Fibroblast of lung (primary cell): ENCODE results near the gene JPH3. TPM values are rescaled to one million over a fixed set of nuclear protein-coding genes. Genes with fewer than 3 reads are reported as not detected.

Experiments used
- DNase-seq, 2 donors: peaks; one replicate each; pipeline versions ENCODE4 v3.0.0 to v3.0.0-alpha.2; 2010; ENCODE audit warnings: low read depth in 2 of 2
- H2AFZ ChIP-seq: 2 replicates; pipeline ENCODE4 v1.5.1; 2012; ENCODE audit warnings: low read length, control low read depth, inconsistent platforms
- H3K27ac ChIP-seq: 2 replicates; pipeline ENCODE4 v1.5.1; 2011; ENCODE audit warnings: low read length, control low read depth; ENCODE audit not compliant: insufficient read depth
- H3K27me3 ChIP-seq: 2 replicates; pipeline ENCODE4 v1.5.1; 2011; ENCODE audit warnings: mild to moderate bottlenecking, low read length; ENCODE audit not compliant: control insufficient read depth, insufficient read depth
- H3K36me3 ChIP-seq: 2 replicates; pipeline ENCODE4 v1.5.1; 2011; ENCODE audit warnings: low read length; ENCODE audit not compliant: control insufficient read depth, insufficient read depth
- H3K4me1 ChIP-seq: 2 replicates; pipeline ENCODE4 v1.5.1; 2011; ENCODE audit warnings: low read length; ENCODE audit not compliant: control insufficient read depth, insufficient read depth; ENCODE audit errors: extremely low read depth
- H3K4me2 ChIP-seq: 2 replicates; pipeline ENCODE4 v1.5.1; 2011; ENCODE audit warnings: low read length, control low read depth; ENCODE audit not compliant: insufficient read depth; ENCODE audit errors: extremely low read depth
- H3K4me3 ChIP-seq, 4 experiments: fragments of 200-600 bp in 1 of 4; sonication (generic) in 1 of 4; replicated peaks in 1 of 4; 2 replicates each; pipeline ENCODE4 v1.5.1; 2011 to 2016; ENCODE audit warnings: low read length in 4 of 4, low read depth in 3 of 4, mild to moderate bottlenecking in 3 of 4, control low read depth in 2 of 4, inconsistent platforms in 1 of 4, mixed read lengths in 1 of 4; ENCODE audit not compliant: insufficient read depth in 1 of 4; ENCODE audit errors: control extremely low read depth in 1 of 4
- H3K79me2 ChIP-seq: 2 replicates; pipeline ENCODE4 v1.5.1; 2012; ENCODE audit warnings: mild to moderate bottlenecking, low read length, inconsistent platforms; ENCODE audit not compliant: control insufficient read depth, insufficient read depth
- H3K9ac ChIP-seq: 2 replicates; pipeline ENCODE4 v1.5.1; 2011; ENCODE audit warnings: mild to moderate bottlenecking, low read length, control low read depth; ENCODE audit not compliant: insufficient read depth
- H3K9me3 ChIP-seq: 2 replicates; pipeline ENCODE4 v1.5.1; 2012; ENCODE audit warnings: low read depth, low read length; ENCODE audit not compliant: control insufficient read depth, insufficient read depth
- H4K20me1 ChIP-seq: 2 replicates; pipeline ENCODE4 v1.5.1; 2011; ENCODE audit warnings: low read length; ENCODE audit not compliant: control insufficient read depth, insufficient read depth; ENCODE audit errors: extremely low read depth
- EZH2 ChIP-seq: IDR thresholded peaks from 2 replicates; pipeline ENCODE4 v1.5.1; 2012; ENCODE audit warnings: low read length, control low read depth, mild to moderate bottlenecking; ENCODE audit errors: missing control alignments
- polyA plus RNA-seq, 2 donors: library from polyadenylated mRNA; depleted of rRNA in 1 of 2; stranded (reverse) in 1 of 2; unstranded in 1 of 2; fragments of >200 nt; gene quantifications; 2 replicates each; pipeline ENCODE4 v1.2.1, GENCODE V29; 2011 to 2012; ENCODE audit warnings: missing spikeins in 1 of 2
- total RNA-seq: library from RNA; depleted of rRNA; stranded (reverse); fragments of >200 nt; gene quantifications from 2 replicates; pipeline ENCODE4 v1.2.1, GENCODE V29; 2014
- TF ChIP-seq, protein P1 (sequence below), 2 donors: IDR thresholded peaks in 1 of 2; conservative IDR thresholded peaks in 1 of 2; 1 replicate in 1 of 2; 2 replicates in 1 of 2; pipeline ENCODE4 v1.5.1; 2011 to 2012; ENCODE audit warnings: low read length in 2 of 2, control low read depth in 1 of 2, inconsistent platforms in 1 of 2, low read depth in 1 of 2, mild to moderate bottlenecking in 1 of 2

The JPH3 gene
- total and polyA plus RNA-seq, 2 donors (not counting 1 experiment from before 2014, with no cell fraction given): 0.01 TPM; not detected in 1

DNA sequence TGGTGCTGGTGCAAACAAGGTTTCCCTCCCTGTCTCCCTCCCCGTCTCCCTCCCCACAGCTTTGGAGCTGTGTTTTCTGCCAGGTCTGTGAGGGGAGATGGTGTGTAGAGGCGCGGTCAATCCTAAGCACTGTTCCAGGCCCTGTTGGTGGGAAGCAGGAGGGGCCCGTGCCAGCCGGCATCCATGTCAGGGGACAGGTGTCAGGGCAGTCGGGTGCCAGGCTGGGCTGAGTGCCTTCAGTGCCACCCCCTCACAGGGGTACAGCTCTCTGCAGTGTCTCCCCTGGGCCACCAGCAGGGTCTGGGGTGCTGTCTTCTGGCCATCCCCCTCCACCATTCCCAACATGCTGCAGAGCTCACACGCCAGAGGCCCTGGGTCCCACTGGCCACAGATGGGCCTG lies 89.9 kb downstream of the JPH3 start:
- DNase-seq: no peak
- Histone ChIP-seq H3K4me2 (no peak overlapping the region), H3K79me2 (no peaks in the 10 kb centered on the region), H3K27me3 (no peaks in the 10 kb centered on the region), H4K20me1 (no peaks in the 10 kb centered on the region), H3K4me1 (no peaks in the 10 kb centered on the region), H3K27ac (no peak overlapping the region), H3K9ac (no peak overlapping the region), H3K9me3 (no peaks in the 10 kb centered on the region), H3K4me3 (no peak overlapping the region), H2AFZ (no peak overlapping the region), H3K36me3 (no peaks in the 10 kb centered on the region)
- TF ChIP-seq, protein P1, sequence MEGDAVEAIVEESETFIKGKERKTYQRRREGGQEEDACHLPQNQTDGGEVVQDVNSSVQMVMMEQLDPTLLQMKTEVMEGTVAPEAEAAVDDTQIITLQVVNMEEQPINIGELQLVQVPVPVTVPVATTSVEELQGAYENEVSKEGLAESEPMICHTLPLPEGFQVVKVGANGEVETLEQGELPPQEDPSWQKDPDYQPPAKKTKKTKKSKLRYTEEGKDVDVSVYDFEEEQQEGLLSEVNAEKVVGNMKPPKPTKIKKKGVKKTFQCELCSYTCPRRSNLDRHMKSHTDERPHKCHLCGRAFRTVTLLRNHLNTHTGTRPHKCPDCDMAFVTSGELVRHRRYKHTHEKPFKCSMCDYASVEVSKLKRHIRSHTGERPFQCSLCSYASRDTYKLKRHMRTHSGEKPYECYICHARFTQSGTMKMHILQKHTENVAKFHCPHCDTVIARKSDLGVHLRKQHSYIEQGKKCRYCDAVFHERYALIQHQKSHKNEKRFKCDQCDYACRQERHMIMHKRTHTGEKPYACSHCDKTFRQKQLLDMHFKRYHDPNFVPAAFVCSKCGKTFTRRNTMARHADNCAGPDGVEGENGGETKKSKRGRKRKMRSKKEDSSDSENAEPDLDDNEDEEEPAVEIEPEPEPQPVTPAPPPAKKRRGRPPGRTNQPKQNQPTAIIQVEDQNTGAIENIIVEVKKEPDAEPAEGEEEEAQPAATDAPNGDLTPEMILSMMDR (conservative IDR thresholded peaks at IDR 0.05 in 1 of 2, IDR thresholded peaks at IDR 0.05 in 1 of 2; ENCODE audit: low read depth in 1 of 2, low read length in 2 of 2): no peak
- TF ChIP-seq EZH2: no peak

DNA sequence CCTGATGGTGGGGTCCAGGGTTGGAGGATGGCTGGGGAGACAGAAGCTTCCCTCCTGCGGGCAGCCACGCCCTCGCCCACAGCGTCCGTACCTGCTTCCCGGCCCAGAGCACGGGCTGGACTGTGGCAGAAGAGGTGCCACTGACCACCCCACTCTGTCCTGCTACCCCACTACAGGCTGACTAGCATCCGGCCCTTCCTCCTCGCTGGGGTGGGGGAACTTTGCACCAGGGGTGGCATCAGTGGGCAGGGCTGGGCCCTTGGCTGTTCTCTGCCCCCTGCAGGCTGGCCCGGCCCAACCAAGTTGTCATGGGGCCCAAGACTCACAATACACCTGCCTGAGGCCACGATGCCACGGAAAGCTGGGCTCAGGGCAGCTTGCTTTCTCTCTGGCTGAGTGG lies 90.4 kb downstream of the JPH3 start:
- no peaks in the 10 kb centered on the region for H3K79me2 ChIP-seq
- no peaks in the 10 kb centered on the region for H3K36me3 ChIP-seq
- no peaks in the 10 kb centered on the region for H3K4me1 ChIP-seq
- no peak overlapping the region for H3K27ac ChIP-seq
- H3K9me3 ChIP-seq: no peaks in the 10 kb centered on the region
- TF ChIP-seq EZH2: no peak
- TF ChIP-seq, protein P1 (conservative IDR thresholded peaks at IDR 0.05 in 1 of 2, IDR thresholded peaks at IDR 0.05 in 1 of 2; ENCODE audit: low read depth in 1 of 2, low read length in 2 of 2): no peak
- H2AFZ ChIP-seq: no peak overlapping the region
- no peak overlapping the region for H3K4me2 ChIP-seq
- no peak overlapping the region for H3K4me3 ChIP-seq
- H3K27me3 ChIP-seq: no peaks in the 10 kb centered on the region
- no peak for DNase-seq
- H3K9ac ChIP-seq: no peak overlapping the region
- H4K20me1 ChIP-seq: no peaks in the 10 kb centered on the region

DNA sequence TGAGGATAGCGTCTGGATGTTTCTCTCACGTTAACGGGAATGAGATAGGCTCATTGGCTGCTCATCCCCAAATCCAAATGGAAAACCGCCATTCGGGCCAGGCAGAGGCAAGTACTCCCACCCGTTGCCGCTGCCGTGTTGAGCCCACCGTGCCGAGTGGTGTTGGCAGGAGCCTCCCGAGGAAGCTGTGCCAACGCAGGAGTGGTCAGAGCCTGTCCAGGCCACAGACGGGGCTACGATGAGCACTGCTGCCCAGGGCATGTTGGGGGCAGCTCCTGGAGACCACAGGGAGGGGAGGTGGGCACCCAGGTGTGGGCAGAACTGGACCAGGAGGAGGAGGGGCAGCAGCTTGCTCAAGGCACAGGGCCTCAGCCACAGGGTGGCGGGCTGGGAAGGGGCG lies 91.5 kb downstream of the JPH3 start:
- no peak for TF ChIP-seq EZH2
- no peak overlapping the region for H3K27ac ChIP-seq
- H4K20me1 ChIP-seq: no peaks in the 10 kb centered on the region
- no peaks in the 10 kb centered on the region for H3K27me3 ChIP-seq
- H2AFZ ChIP-seq: no peak overlapping the region
- H3K4me2 ChIP-seq: no peak overlapping the region
- no peaks in the 10 kb centered on the region for H3K79me2 ChIP-seq
- no peaks in the 10 kb centered on the region for H3K36me3 ChIP-seq
- DNase-seq: no peak
- H3K4me3 ChIP-seq: no peak overlapping the region
- no peak overlapping the region for H3K9ac ChIP-seq
- H3K4me1 ChIP-seq: no peaks in the 10 kb centered on the region
- H3K9me3 ChIP-seq: no peaks in the 10 kb centered on the region
